Left lung (tissue), 10 donors: ENCODE data around the gene UXS1. TPM values are rescaled to one million over a fixed set of nuclear protein-coding genes. Genes with fewer than 3 reads are reported as not detected.
A peak's percentile ranks its signal among the peaks of the same experiment; 100 is the strongest.

Experiments used
- ATAC-seq: fragments of 200-7000 bp; cut with Tn5 transposase; one replicate; pipeline ENCODE4 v1.9.1; 2020; ENCODE audit warnings: moderate library complexity
- DNase-seq, 4 donors: peaks; one replicate each; pipeline ENCODE4 v3.0.0-alpha.2; 2013 to 2020
- H3K27ac ChIP-seq, 2 donors: fragments of 200-600 bp; sonication (generic) in 1 of 2; one replicate each; pipeline versions ENCODE4 v1.5.0 to v1.8.0; 2020 to 2021
- H3K27me3 ChIP-seq, 2 donors: fragments of 200-600 bp; sonication (generic) in 1 of 2; one replicate each; pipeline versions ENCODE4 v1.5.0 to v1.8.0; 2020 to 2021
- H3K36me3 ChIP-seq, 2 donors: fragments of 200-600 bp; sonication (generic) in 1 of 2; one replicate each; pipeline versions ENCODE4 v1.5.0 to v1.8.0; 2020 to 2021
- H3K4me1 ChIP-seq, 2 donors: fragments of 200-600 bp; one replicate each; pipeline ENCODE4 v1.8.0; 2021
- H3K4me3 ChIP-seq, 2 donors: fragments of 200-600 bp; sonication (generic) in 1 of 2; one replicate each; pipeline versions ENCODE4 v1.5.0 to v1.8.0; 2020 to 2021; ENCODE audit warnings: mild to moderate bottlenecking in 1 of 2
- H3K9me3 ChIP-seq, 2 donors: fragments of 200-600 bp; sonication (generic) in 1 of 2; one replicate each; pipeline versions ENCODE4 v1.5.0 to v1.8.0; 2020 to 2021
- CTCF ChIP-seq, 2 donors: fragments of 200-600 bp; sonication (generic) in 1 of 2; IDR thresholded peaks; one replicate each; pipeline versions ENCODE4 v1.5.0 to v1.8.0; 2021; ENCODE audit warnings: antibody characterized with exemption in 2 of 2
- intact Hi-C, 2 donors: fragments of 100-400 bp; cut with DNase I; formaldehyde crosslinking; loops; one replicate each; pipeline versions ENCODE4 v1.11.2 to v1.14.2; 2022
- polyA plus RNA-seq, 6 donors: library from polyadenylated mRNA; unstranded; fragments of 120-200 nt; gene quantifications; one replicate each; pipeline ENCODE4 v1.2.1, GENCODE V29; 2013; ENCODE audit not compliant: insufficient read length in 6 of 6
- total RNA-seq, 2 donors: library from RNA; stranded (reverse); fragmentation: NEBNext Ultra II Directional; extraction: Animal tissue kit (Norgen Biotek cat#: 25700); gene quantifications; one replicate each; pipeline ENCODE4 v1.2.1, GENCODE V29; 2021
- donor health status: DM: no; HTN: yes; CAD: no.
- donor health status: DM: no; HTN: no; CAD: no.

The UXS1 gene
- total and polyA plus RNA-seq, 8 donors = 46.9 to 98.5 (median 87.4) TPM

- no peak for TF ChIP-seq CTCF (IDR thresholded peaks at IDR 0.05)
- intact Hi-C loops = loop anchor here in 1 of 2 donors (10.0 kb wide), 2 partner anchors 515 to 745 kb away; no protein-coding TSS in a partner anchor
- no peak for ATAC-seq
- no peak for DNase-seq
- H3K27ac ChIP-seq = no peak overlapping the region
- no peak overlapping the region for H3K4me3 ChIP-seq
- H3K9me3 ChIP-seq = no peaks in the 10 kb centered on the region
- H3K36me3 ChIP-seq = peaks cover 0 to 23% of the 10 kb centered on the region in 2 donors
- no peaks in the 10 kb centered on the region for H3K4me1 ChIP-seq
- no peaks in the 10 kb centered on the region for H3K27me3 ChIP-seq
Observed at GRCh38 chr2:106089611-106090010, 104.5 kb downstream of the UXS1 start.

DNA sequence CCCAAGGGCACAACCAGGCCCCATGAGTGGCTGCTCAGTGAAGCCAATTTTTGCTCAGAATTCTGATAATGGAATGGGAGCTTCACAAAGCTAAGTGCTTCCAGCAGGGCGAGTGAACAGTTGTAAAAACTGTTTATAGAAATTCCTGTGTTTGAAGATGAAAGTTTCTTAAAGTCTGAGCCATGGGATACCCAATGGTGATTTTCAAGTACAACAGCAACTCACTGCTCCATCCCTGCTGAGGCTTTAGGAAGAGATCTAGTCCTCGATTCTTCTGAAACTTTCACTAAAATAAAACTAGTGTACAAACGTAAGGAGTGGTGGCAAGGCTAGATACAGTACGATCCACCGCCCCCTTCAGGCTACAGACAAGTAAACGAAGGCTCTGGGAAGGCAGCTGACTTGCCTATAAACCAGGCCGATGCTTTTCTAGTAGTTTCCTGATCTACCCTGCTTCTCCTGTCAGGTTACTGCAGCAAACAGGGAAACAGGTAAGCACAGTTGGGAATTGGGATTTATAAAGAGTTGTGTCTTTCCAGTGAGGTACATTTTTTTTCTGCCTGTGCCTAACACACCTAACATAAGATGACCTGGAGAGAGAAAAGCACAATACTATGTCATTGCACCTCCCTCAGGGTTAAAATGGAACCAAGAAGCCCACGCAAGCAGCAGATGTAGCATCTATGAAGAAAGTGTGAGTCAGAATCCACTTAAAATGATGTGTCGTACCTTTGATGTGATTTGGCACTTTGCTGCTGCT is 108.7 kb downstream of the UXS1 start:
- peak in 1 of 2 donors; percentile 32 for TF ChIP-seq CTCF (IDR thresholded peaks at IDR 0.05)
- H3K4me1 ChIP-seq = no peaks in the 10 kb centered on the region
- no peaks in the 10 kb centered on the region for H3K27me3 ChIP-seq
- intact Hi-C loops = loop anchor here in 1 of 2 donors (10.0 kb wide), 2 partner anchors 511 to 741 kb away; no protein-coding TSS in a partner anchor
- no peak overlapping the region for H3K4me3 ChIP-seq
- H3K9me3 ChIP-seq = no peaks in the 10 kb centered on the region
- ATAC-seq (peak; percentile 72), DNase-seq (peak in 1 of 4 donors; percentile 53)
- no peaks in the 10 kb centered on the region for H3K36me3 ChIP-seq
- H3K27ac ChIP-seq = no peak overlapping the region

GRCh38 chr2:106080959-106081358 is 113.1 kb downstream of the UXS1 start:
- Histone ChIP-seq H3K27me3 (no peaks in the 10 kb centered on the region), H3K27ac (no peak overlapping the region), H3K9me3 (no peaks in the 10 kb centered on the region), H3K4me3 (no peak overlapping the region), H3K36me3 (no peaks in the 10 kb centered on the region), H3K4me1 (no peaks in the 10 kb centered on the region)
- ATAC-seq (no peak), DNase-seq (no peak)
- intact Hi-C loops = loop anchor here in 1 of 2 donors (10.0 kb wide), 2 partner anchors 506 to 736 kb away; no protein-coding TSS in a partner anchor
- no peak for TF ChIP-seq CTCF (IDR thresholded peaks at IDR 0.05)

GRCh38 chr2:106078096-106078495 is 116.0 kb downstream of the UXS1 start:
- DNase-seq = no peak
- no peaks in the 10 kb centered on the region for H3K27me3 ChIP-seq

More at GRCh38 chr2:106078096-106078495, 116.0 kb downstream of the UXS1 start:
- no peaks in the 10 kb centered on the region for H3K36me3 ChIP-seq
- no peaks in the 10 kb centered on the region for H3K9me3 ChIP-seq
- intact Hi-C loops = no loop called here
- no peak overlapping the region for H3K4me3 ChIP-seq
- no peak overlapping the region for H3K27ac ChIP-seq
- no peak for TF ChIP-seq CTCF (IDR thresholded peaks at IDR 0.05)
- ATAC-seq = no peak
- H3K4me1 ChIP-seq = no peaks in the 10 kb centered on the region
